ENCODE measurements around the gene ZFP3. TPM values are rescaled to one million over a fixed set of nuclear protein-coding genes. Genes with fewer than 3 reads are reported as not detected.
"Not testable (repeated sequence)": the region's sequence is repeated elsewhere in the genome, so short reads cannot be mapped to it uniquely, and the experiment has no call there.

ZFP3 gene
- total RNA-seq, 4 donors from 2014 or later, result 7.4 to 13.7 (median 11.0) TPM

DNA sequence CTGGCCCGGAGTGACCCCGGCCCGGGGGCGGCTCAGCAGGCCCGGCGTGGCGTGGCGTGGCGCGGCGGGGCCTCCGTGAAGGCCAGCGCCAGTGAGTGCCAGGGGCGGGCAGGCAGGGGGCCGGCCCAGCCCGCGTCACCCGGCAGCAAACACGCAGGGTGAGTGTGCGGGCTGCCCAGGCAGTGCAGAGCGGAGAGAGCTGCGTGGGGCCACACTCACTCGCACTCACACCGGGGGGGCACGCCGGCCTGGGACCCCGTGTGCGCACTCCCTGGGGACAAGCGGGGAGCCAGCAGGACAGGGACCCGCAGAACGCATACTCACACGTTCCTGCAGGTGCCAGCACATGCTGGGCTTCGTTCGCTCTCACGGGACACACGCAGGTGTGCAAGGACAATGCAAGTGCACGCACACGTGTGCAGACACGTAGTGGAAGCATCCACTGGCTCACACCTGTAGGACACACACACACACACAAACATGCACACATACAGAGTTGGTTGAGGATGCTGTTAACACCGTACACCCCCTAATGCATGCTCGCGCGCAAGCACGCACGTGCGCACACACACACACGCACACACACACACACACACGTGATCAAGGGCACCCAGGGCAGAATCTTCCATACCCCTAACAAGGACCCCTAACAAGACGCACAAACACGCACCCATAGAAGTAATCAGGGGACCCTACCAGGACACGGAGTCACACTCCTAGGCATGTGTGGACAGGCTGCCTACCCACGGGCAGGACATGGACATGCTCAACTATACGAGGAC lies 45.3 kb downstream of the ZFP3 start:
- Histone ChIP-seq H3K36me3 (no peaks in the 10 kb centered on the region), H3K27me3 (no peaks in the 10 kb centered on the region), H3K9me3 (no peaks in the 10 kb centered on the region), H3K4me1 (peaks cover 0 to 14% (median 0%) of the 10 kb centered on the region in 4 donors), H3K27ac (no peak overlapping the region), H3K4me3 (peak overlapping the region; percentile 22 to 56 (median 50))
- TF ChIP-seq POLR2A (IDR thresholded peaks at IDR 0.05), result no peak
- TF ChIP-seq, protein P1, sequence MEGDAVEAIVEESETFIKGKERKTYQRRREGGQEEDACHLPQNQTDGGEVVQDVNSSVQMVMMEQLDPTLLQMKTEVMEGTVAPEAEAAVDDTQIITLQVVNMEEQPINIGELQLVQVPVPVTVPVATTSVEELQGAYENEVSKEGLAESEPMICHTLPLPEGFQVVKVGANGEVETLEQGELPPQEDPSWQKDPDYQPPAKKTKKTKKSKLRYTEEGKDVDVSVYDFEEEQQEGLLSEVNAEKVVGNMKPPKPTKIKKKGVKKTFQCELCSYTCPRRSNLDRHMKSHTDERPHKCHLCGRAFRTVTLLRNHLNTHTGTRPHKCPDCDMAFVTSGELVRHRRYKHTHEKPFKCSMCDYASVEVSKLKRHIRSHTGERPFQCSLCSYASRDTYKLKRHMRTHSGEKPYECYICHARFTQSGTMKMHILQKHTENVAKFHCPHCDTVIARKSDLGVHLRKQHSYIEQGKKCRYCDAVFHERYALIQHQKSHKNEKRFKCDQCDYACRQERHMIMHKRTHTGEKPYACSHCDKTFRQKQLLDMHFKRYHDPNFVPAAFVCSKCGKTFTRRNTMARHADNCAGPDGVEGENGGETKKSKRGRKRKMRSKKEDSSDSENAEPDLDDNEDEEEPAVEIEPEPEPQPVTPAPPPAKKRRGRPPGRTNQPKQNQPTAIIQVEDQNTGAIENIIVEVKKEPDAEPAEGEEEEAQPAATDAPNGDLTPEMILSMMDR (IDR thresholded peaks at IDR 0.05), result no peak
- DNase-seq, result peak in 2 of 3 donors; percentile 34 to 38

- not testable (repeated sequence) for H3K27me3 ChIP-seq, H3K9me3 ChIP-seq, H3K4me3 ChIP-seq, H3K36me3 ChIP-seq, H3K27ac ChIP-seq
- H3K4me1 ChIP-seq, result peaks cover 0 to 14% (median 0%) of the 10 kb centered on the region in 4 donors
- DNase-seq, result peak in 1 of 3 donors; percentile 15
These were observed 46.0 kb downstream of the ZFP3 start for GRCh38 chr17:5124125-5124760.

GRCh38 chr17:5124896-5125295 lies 46.6 kb downstream of the ZFP3 start:
- not testable (repeated sequence) for H3K4me3 ChIP-seq, H3K36me3 ChIP-seq, H3K27ac ChIP-seq, H3K27me3 ChIP-seq, DNase-seq, H3K9me3 ChIP-seq
- H3K4me1 ChIP-seq, result peaks cover 0 to 14% (median 0%) of the 10 kb centered on the region in 4 donors

- Histone ChIP-seq H3K4me1 (peaks cover 0 to 14% (median 0%) of the 10 kb centered on the region in 4 donors), H3K27ac (no peak overlapping the region), H3K36me3 (no peaks in the 10 kb centered on the region), H3K27me3 (no peaks in the 10 kb centered on the region), H3K4me3 (no peak overlapping the region), H3K9me3 (no peaks in the 10 kb centered on the region)
- DNase-seq, result peak in 1 of 3 donors; percentile 40
- TF ChIP-seq POLR2A (IDR thresholded peaks at IDR 0.05), result no peak
- TF ChIP-seq, protein P1 (IDR thresholded peaks at IDR 0.05), result no peak
These were observed 48.6 kb downstream of the ZFP3 start for GRCh38 chr17:5126719-5127488.

DNA sequence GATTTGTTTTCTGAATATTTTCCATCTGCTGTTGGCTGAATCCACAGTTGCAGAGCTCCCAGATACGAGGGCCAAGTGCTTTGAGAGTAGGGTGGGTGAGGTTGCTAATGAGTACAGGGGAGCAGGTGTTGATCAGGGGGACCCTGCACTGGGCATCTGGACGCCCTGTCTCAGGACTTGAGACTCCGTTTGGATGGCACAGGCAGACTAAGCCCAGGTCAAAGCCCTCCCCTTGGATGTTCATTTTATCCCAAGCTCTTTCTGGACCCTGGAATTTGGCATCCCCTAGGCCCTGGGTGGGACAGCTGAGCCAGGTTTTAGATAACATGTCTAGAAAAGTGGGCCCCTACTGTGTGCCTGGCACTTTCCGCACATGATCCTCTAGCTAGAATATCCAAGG lies 49.6 kb downstream of the ZFP3 start:
- Histone ChIP-seq H3K4me3 (no peak overlapping the region), H3K27me3 (no peaks in the 10 kb centered on the region), H3K4me1 (peaks cover 0 to 6% (median 0%) of the 10 kb centered on the region in 4 donors), H3K36me3 (no peaks in the 10 kb centered on the region), H3K27ac (no peak overlapping the region), H3K9me3 (no peaks in the 10 kb centered on the region)
- peak in 1 of 3 donors; percentile 27 for DNase-seq
- TF ChIP-seq POLR2A (IDR thresholded peaks at IDR 0.05), result no peak
- TF ChIP-seq, protein P1 (IDR thresholded peaks at IDR 0.05), result no peak

DNA sequence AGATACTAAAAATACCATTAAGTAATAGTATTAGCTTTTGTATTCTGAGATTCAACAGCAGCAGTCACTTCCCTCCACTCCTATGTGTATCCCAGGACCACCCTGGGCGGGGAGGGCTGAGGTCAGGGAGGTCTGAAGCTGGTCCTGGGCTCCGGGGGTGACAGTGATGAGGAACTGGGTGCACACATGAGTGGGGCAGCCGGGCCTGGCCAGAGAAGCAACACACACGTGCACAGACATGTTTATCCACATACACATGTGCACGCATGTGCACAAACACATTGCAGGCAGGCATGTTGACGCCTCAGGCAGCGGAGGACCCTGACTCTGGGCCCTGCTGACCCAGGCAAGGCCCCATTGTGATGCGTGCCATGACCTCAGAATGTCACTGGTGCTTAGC lies 50.1 kb downstream of the ZFP3 start:
- H3K27ac ChIP-seq, H3K27me3 ChIP-seq, H3K9me3 ChIP-seq, H3K36me3 ChIP-seq, H3K4me3 ChIP-seq, H3K4me1 ChIP-seq: not testable (repeated sequence)
- DNase-seq, result peak in 1 of 3 donors; percentile 27
